GM13977 (cell line): ENCODE measurements around the gene CDKL1.
A peak's percentile ranks its signal among the peaks of the same experiment; 100 is the strongest.
"Not testable (repeated sequence)": the region's sequence is repeated elsewhere in the genome, so short reads cannot be mapped to it uniquely, and the experiment has no call there.

Experiments used
- DNase-seq: peaks from one replicate; pipeline ENCODE4 v3.0.0; 2012; ENCODE audit warnings: low spot score
- in situ Hi-C: fragments of 300-500 bp; cut with MboI; formaldehyde crosslinking; loops from one replicate; pipeline ENCODE4 v1.12.0; 2022; ENCODE audit warnings: low sequenced_read_pairs, low pct_unique_long_range_greater_than_20kb, mixed read lengths, inconsistent platforms; ENCODE audit not compliant: unreplicated experiment
- TF ChIP-seq, protein P1 (sequence below): IDR thresholded peaks from 2 replicates; pipeline ENCODE4 v1.5.1; 2012; ENCODE audit warnings: mild to moderate bottlenecking, control low read depth; ENCODE audit not compliant: insufficient read depth; ENCODE audit errors: extremely low read depth, missing control alignments

CDKL1 gene

DNA sequence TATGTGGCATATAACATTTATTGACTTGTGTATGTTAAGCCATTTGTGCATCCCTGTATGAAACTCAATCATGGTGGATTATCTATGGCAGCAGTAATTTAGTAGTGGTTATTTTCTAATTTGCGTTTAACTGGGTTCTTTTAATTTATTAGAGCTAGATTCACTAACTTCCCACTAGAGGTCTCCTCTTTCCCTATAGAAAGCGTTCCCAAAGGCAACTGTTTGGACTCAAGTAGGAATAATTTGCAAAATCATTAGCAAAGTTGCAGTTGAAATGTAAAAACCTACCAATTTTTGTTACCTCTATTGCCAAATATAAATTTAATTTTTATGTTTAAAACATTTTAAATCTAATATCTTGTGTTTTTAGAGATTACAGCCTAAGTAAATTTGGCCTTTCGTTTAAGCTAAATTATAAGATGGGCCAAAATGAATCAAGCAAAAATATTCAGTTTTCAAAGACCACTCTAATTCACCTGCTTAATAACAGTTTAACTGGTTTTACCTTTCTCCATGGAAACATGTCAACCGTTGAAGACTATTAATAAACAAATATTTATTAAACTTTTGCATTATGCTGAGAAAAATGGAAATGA, 78.6 kb downstream of the CDKL1 start:
- in situ Hi-C loops: no loop called here
- no peak for DNase-seq
- TF ChIP-seq, protein P1, sequence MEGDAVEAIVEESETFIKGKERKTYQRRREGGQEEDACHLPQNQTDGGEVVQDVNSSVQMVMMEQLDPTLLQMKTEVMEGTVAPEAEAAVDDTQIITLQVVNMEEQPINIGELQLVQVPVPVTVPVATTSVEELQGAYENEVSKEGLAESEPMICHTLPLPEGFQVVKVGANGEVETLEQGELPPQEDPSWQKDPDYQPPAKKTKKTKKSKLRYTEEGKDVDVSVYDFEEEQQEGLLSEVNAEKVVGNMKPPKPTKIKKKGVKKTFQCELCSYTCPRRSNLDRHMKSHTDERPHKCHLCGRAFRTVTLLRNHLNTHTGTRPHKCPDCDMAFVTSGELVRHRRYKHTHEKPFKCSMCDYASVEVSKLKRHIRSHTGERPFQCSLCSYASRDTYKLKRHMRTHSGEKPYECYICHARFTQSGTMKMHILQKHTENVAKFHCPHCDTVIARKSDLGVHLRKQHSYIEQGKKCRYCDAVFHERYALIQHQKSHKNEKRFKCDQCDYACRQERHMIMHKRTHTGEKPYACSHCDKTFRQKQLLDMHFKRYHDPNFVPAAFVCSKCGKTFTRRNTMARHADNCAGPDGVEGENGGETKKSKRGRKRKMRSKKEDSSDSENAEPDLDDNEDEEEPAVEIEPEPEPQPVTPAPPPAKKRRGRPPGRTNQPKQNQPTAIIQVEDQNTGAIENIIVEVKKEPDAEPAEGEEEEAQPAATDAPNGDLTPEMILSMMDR: peak; percentile 35

DNA sequence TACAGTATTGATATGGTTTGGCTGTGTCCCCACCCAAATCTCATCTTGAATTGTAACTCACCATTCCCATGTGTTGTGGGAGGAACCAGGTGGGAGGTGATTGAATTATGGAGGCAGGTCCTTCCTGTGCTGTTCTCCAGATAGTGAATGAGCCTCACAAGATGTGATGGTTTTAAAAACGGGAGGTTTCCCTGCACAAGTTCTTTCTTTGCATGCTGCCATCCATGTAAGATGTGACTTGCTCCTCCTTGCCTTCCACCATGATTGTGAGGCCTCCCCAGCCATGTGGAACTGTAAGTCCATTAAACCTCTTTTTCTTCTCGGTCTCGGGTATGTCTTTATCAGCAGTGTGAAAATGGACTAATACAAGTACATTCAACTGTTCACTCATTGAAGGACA, 82.6 kb downstream of the CDKL1 start:
- in situ Hi-C loops: not testable (repeated sequence)

DNA sequence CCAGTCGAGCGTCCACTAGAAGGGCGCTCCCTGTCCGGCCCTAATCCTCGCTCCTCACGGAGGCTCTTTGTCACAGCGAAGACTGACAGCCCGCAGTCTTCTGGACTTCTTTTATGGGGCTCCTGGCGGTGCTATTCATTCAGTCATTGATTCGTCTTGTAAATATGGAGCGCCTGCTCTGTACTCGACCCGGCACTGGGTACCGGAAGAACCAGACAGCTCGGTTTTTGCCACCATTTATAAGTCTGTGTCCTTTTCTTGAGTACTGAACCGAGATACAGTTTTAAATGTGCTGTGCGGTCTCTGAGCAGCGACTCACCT, 84.0 kb downstream of the CDKL1 start:
- in situ Hi-C loops: no loop called here
- no peak for DNase-seq
- TF ChIP-seq, protein P1: no peak

More for the DNA sequence above, 82.6 kb downstream of the CDKL1 start:
- not testable (repeated sequence) for DNase-seq

DNA sequence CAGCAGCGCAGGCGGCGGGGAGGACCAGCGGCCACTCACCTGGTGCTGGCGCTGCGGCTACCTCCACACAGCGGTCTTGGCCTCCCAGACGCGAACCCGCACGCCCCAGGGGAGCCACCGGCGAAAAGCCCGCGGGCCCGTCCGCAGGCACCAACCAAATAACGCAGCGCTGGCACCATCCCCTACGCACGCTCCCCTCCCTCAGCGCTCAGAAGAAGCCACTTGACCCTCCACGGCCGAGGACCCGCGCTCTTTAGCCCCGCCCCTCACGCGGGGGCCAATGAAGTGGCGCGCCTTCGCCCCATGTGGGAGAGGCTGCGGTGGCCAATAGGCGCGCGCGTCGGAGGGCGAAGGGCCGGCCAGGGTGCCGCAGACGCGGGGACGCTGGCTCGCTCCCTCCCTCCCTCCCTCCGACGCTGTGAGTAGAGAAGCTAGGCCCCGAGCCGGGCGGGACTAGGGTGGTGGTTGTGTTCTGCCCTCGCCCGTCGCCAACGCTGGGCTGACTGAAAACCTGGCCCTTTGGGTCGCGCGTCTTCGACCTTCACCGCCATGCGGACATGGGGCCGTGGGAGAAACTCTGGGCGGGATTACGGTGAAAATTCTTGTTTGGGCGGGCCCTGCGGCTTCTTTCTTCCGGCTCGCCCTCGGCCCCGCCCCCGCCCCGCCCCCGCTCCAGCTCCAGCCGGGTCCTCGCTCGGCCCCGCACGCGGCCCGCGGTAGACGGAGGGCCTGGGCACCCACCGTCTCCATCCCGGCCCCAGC, 84.5 kb downstream of the CDKL1 start, which contains the start of the genes DMAC2L and L2HGDH:
TSS of gene DMAC2L (plus strand) at position 353 of the 762 bp plus-strand sequence. CDS start 9,164 bp downstream, outside the sequence.
TSS of gene L2HGDH (minus strand) at position 258 of the 762 bp plus-strand sequence. CDS start at position 179, 79 bp downstream.
- DNase-seq: peak; percentile 97
- TF ChIP-seq, protein P1: no peak
- in situ Hi-C loops: no loop called here

DNA sequence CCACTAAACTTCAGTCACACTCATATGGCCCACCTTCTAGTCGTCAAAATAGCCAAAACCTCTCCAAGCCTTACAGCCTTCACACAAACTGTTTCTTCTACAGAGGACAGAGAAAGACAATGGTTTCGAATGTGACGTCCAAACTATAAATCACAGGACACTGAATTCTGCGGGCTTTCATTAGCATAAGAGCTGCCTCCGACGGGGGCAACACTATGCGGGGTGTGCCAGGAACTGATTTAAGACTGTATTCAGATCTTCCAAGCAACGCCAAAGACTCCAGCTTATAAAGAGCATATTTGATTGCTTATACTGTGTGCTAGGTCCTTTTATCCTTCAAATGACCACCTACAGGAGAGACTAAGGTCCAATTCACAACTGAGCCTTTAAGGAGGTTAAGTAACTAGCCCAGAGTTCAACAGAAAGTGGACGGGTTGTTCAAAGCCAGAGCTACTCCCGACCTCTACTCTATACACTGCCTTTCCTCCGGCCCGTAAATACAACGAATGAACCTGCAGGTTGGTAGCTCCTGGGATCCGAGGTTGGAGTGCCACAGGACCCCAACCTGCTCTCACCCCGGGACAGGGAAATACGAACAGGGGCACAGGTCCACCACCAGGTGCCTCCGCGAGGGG, 85.2 kb downstream of the CDKL1 start:
- DNase-seq: peak; percentile 24
- TF ChIP-seq, protein P1: peak; percentile 54
- in situ Hi-C loops: no loop called here

DNA sequence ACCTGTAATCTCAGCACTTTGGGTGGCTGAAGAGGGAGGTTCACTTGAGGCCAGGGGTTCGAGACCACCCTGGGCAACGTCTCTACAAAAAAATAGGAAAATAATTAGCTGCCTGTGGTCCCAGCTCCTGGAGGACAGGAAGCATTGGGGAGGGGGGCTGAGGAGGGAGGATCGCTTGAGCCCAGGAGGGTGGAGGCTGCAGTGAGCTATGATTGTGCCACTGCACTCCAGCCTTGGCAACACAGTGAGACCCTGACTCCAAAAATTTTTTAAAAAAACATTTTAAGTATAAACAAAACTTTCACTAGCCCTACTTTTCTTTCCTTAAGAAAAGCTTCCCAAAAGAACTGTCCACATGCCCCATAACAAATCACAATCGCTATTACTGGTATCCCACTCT, 86.2 kb downstream of the CDKL1 start:
- in situ Hi-C loops: no loop called here
- TF ChIP-seq, protein P1: no peak
- DNase-seq: no peak
